ENCODE measurements around the gene PELI1.

DNA sequence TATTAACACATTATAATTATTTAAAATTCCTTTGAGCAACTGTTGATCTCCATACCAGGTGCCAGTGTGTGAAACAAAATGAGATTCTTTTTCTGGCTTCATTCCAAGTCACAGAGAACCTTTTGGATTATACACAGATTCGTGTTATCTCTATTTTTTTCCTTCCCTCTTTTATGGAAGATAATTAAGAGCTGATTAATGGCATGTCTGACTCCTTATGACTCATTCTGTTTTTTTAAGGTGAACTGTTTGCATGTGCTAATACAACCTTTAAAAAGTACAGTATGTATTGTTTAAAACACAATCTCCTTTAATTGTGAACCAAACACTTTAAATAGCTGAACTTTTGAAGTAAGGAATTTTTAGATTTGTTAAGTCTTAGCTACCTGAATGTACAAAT lies 39.3 kb downstream of the PELI1 start:
- TF ChIP-seq, protein P1, sequence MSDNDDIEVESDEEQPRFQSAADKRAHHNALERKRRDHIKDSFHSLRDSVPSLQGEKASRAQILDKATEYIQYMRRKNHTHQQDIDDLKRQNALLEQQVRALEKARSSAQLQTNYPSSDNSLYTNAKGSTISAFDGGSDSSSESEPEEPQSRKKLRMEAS (IDR thresholded peaks at IDR 0.05; ENCODE audit: low read depth, low read length), result no peak
- no peak for TF ChIP-seq CTCF (IDR thresholded peaks at IDR 0.05; ENCODE audit: low read depth, low read length)
- no peak for TF ChIP-seq MYC (IDR thresholded peaks at IDR 0.05; ENCODE audit: low read depth, low read length)
- TF ChIP-seq POLR2A (IDR thresholded peaks at IDR 0.05; ENCODE audit: extremely low read depth, insufficient read length), result no peak

Data from NB4 (cell line).